Measurements from ENCODE around the gene RAPGEF1.

Gene RAPGEF1

GRCh38 chr9:131695836-131696460, 43.9 kb downstream of the RAPGEF1 start:
- Histone ChIP-seq H3K27ac (replicated peaks) (no peak overlapping the region), H3K4me3 (replicated peaks; ENCODE audit: insufficient read depth, low read length) (no peak overlapping the region), H3K27me3 (ENCODE audit: insufficient read depth, poor library complexity, severe bottlenecking) (no peaks in the 10 kb centered on the region)
- no peak for DNase-seq (ENCODE audit: low read depth in 1 of 2, low spot score in 1 of 2)
- TF ChIP-seq GABPA (IDR thresholded peaks at IDR 0.05; ENCODE audit: low read depth) (no peak), CTCF (IDR thresholded peaks at IDR 0.05; ENCODE audit: insufficient read depth, low read length) (no peak), POLR2AphosphoS5 (IDR thresholded peaks at IDR 0.05; ENCODE audit: low read depth) (no peak), REST (IDR thresholded peaks at IDR 0.05; ENCODE audit: insufficient replicate concordance, low read depth) (no peak), SPI1 (IDR thresholded peaks at IDR 0.05; ENCODE audit: borderline replicate concordance, low read depth) (no peak)

- TF ChIP-seq CTCF (IDR thresholded peaks at IDR 0.05; ENCODE audit: insufficient read depth, low read length) (no peak), SPI1 (IDR thresholded peaks at IDR 0.05; ENCODE audit: borderline replicate concordance, low read depth) (no peak), GABPA (IDR thresholded peaks at IDR 0.05; ENCODE audit: low read depth) (no peak), POLR2AphosphoS5 (IDR thresholded peaks at IDR 0.05; ENCODE audit: low read depth) (no peak), REST (IDR thresholded peaks at IDR 0.05; ENCODE audit: insufficient replicate concordance, low read depth) (no peak)
- H3K27me3 ChIP-seq (ENCODE audit: insufficient read depth, poor library complexity, severe bottlenecking), result no peaks in the 10 kb centered on the region
- no peak overlapping the region for H3K27ac ChIP-seq (replicated peaks)
- no peak overlapping the region for H3K4me3 ChIP-seq (replicated peaks; ENCODE audit: insufficient read depth, low read length)
- no peak for DNase-seq (ENCODE audit: low read depth in 1 of 2, low spot score in 1 of 2)
These were observed 44.5 kb downstream of the RAPGEF1 start for GRCh38 chr9:131695366-131695765.

GRCh38 chr9:131693651-131694597, 46.0 kb downstream of the RAPGEF1 start:
- DNase-seq (ENCODE audit: low read depth in 1 of 2, low spot score in 1 of 2), result no peak
- TF ChIP-seq CTCF (IDR thresholded peaks at IDR 0.05; ENCODE audit: insufficient read depth, low read length), result no peak
- TF ChIP-seq GABPA (IDR thresholded peaks at IDR 0.05; ENCODE audit: low read depth), result no peak
- TF ChIP-seq POLR2AphosphoS5 (IDR thresholded peaks at IDR 0.05; ENCODE audit: low read depth), result no peak
- TF ChIP-seq SPI1 (IDR thresholded peaks at IDR 0.05; ENCODE audit: borderline replicate concordance, low read depth), result no peak
- TF ChIP-seq REST (IDR thresholded peaks at IDR 0.05; ENCODE audit: insufficient replicate concordance, low read depth), result no peak
- H3K4me3 ChIP-seq (replicated peaks; ENCODE audit: insufficient read depth, low read length), result no peak overlapping the region
- no peak overlapping the region for H3K27ac ChIP-seq (replicated peaks)
- H3K27me3 ChIP-seq (ENCODE audit: insufficient read depth, poor library complexity, severe bottlenecking), result no peaks in the 10 kb centered on the region
